ENCODE data around the gene SLC35G2.

- TF ChIP-seq CTCF (IDR thresholded peaks at IDR 0.05; ENCODE audit: poor library complexity), result no peak
- no peak for TF ChIP-seq EZH2 (IDR thresholded peaks at IDR 0.05; ENCODE audit: borderline replicate concordance)
Observed at GRCh38 chr3:136840252-136840651, 21.3 kb downstream of the SLC35G2 start.

Data from hepatocyte (in vitro differentiated cells).